MG63 (cell line): Measurements from ENCODE around the gene P2RY12. TPM values are rescaled to one million over a fixed set of nuclear protein-coding genes. Genes with fewer than 3 reads are reported as not detected.

Experiments
- DNase-seq: peaks from one replicate; pipeline ENCODE4 v3.0.0-alpha.2; 2020
- H3K27me3 ChIP-seq: fragments of 250-450 bp; sonication (Bioruptor Pico); 2 replicates; pipeline ENCODE4 v1.5.1; 2020; ENCODE audit warnings: mild to moderate bottlenecking, moderate library complexity
- H3K36me3 ChIP-seq: fragments of 250-450 bp; sonication (Bioruptor Pico); 2 replicates; pipeline ENCODE4 v1.5.1; 2020; ENCODE audit warnings: mild to moderate bottlenecking, moderate library complexity
- H3K4me3 ChIP-seq: fragments of 250-450 bp; sonication (Bioruptor Pico); 2 replicates; pipeline ENCODE4 v1.5.1; 2020; ENCODE audit warnings: mild to moderate bottlenecking, moderate library complexity
- H3K9me3 ChIP-seq: fragments of 250-450 bp; sonication (Bioruptor Pico); 2 replicates; pipeline ENCODE4 v1.5.1; 2020; ENCODE audit warnings: mild to moderate bottlenecking, moderate library complexity
- total RNA-seq: library from RNA; depleted of rRNA; stranded (reverse); fragments of >200 nt; shearing (Covaris generic); gene quantifications from 2 replicates; pipeline ENCODE4 v1.2.3, GENCODE V29; 2014; ENCODE audit warnings: low replicate concordance

The P2RY12 gene
- total RNA-seq, 1 experiment from 2014 or later: not detected

GRCh38 chr3:151372063-151372820, 12.3 kb downstream of the P2RY12 start:
- H3K36me3 ChIP-seq: no peaks in the 10 kb centered on the region
- no peaks in the 10 kb centered on the region for H3K9me3 ChIP-seq
- DNase-seq: no peak
- H3K4me3 ChIP-seq: no peak overlapping the region
- no peaks in the 10 kb centered on the region for H3K27me3 ChIP-seq

GRCh38 chr3:151371526-151371925, 13.0 kb downstream of the P2RY12 start:
- DNase-seq: no peak
- no peaks in the 10 kb centered on the region for H3K36me3 ChIP-seq
- H3K9me3 ChIP-seq: no peaks in the 10 kb centered on the region
- H3K27me3 ChIP-seq: no peaks in the 10 kb centered on the region
- no peak overlapping the region for H3K4me3 ChIP-seq

- no peak for DNase-seq
- H3K27me3 ChIP-seq: no peaks in the 10 kb centered on the region
- H3K36me3 ChIP-seq: no peaks in the 10 kb centered on the region
- H3K4me3 ChIP-seq: no peak overlapping the region
- no peaks in the 10 kb centered on the region for H3K9me3 ChIP-seq
Observed at GRCh38 chr3:151367448-151367847, 17.1 kb downstream of the P2RY12 start.

- Histone ChIP-seq H3K4me3 (no peak overlapping the region), H3K36me3 (no peaks in the 10 kb centered on the region), H3K27me3 (no peaks in the 10 kb centered on the region), H3K9me3 (no peaks in the 10 kb centered on the region)
- DNase-seq: no peak
Observed at GRCh38 chr3:151366993-151367392, 17.6 kb downstream of the P2RY12 start.

- Histone ChIP-seq H3K4me3 (no peak overlapping the region), H3K27me3 (no peaks in the 10 kb centered on the region), H3K36me3 (no peaks in the 10 kb centered on the region), H3K9me3 (no peaks in the 10 kb centered on the region)
- DNase-seq: no peak
Observed at GRCh38 chr3:151362751-151363174, 21.8 kb downstream of the P2RY12 start.

GRCh38 chr3:151357463-151357850, 27.1 kb downstream of the P2RY12 start:
- Histone ChIP-seq H3K27me3 (no peaks in the 10 kb centered on the region), H3K9me3 (no peaks in the 10 kb centered on the region), H3K4me3 (no peak overlapping the region), H3K36me3 (no peaks in the 10 kb centered on the region)
- no peak for DNase-seq

GRCh38 chr3:151356794-151357462, 27.6 kb downstream of the P2RY12 start:
- no peaks in the 10 kb centered on the region for H3K9me3 ChIP-seq
- H3K27me3 ChIP-seq: no peaks in the 10 kb centered on the region
- no peak overlapping the region for H3K4me3 ChIP-seq
- DNase-seq: peak; percentile 13
- no peaks in the 10 kb centered on the region for H3K36me3 ChIP-seq

- Histone ChIP-seq H3K4me3 (no peak overlapping the region), H3K9me3 (no peaks in the 10 kb centered on the region), H3K36me3 (no peaks in the 10 kb centered on the region), H3K27me3 (no peaks in the 10 kb centered on the region)
- DNase-seq: no peak
Observed at GRCh38 chr3:151351648-151352047, 32.9 kb downstream of the P2RY12 start.

GRCh38 chr3:151351219-151351618, 33.3 kb downstream of the P2RY12 start:
- Histone ChIP-seq H3K36me3 (no peaks in the 10 kb centered on the region), H3K27me3 (no peaks in the 10 kb centered on the region), H3K4me3 (no peak overlapping the region), H3K9me3 (no peaks in the 10 kb centered on the region)
- DNase-seq: no peak

- DNase-seq: no peak
- H3K27me3 ChIP-seq: no peaks in the 10 kb centered on the region
- no peaks in the 10 kb centered on the region for H3K36me3 ChIP-seq
- no peak overlapping the region for H3K4me3 ChIP-seq
- H3K9me3 ChIP-seq: no peaks in the 10 kb centered on the region
Observed at GRCh38 chr3:151350656-151351055, 33.9 kb downstream of the P2RY12 start.

GRCh38 chr3:151347432-151347831, 37.1 kb downstream of the P2RY12 start:
- Histone ChIP-seq H3K9me3 (no peaks in the 10 kb centered on the region), H3K27me3 (no peaks in the 10 kb centered on the region), H3K4me3 (no peak overlapping the region), H3K36me3 (no peaks in the 10 kb centered on the region)
- no peak for DNase-seq

- H3K9me3 ChIP-seq: no peaks in the 10 kb centered on the region
- H3K27me3 ChIP-seq: no peaks in the 10 kb centered on the region
- no peak for DNase-seq
- no peaks in the 10 kb centered on the region for H3K36me3 ChIP-seq
- H3K4me3 ChIP-seq: peak overlapping the region; percentile 27
Observed at GRCh38 chr3:151346292-151346691, 38.3 kb downstream of the P2RY12 start.

GRCh38 chr3:151345859-151346258, 38.7 kb downstream of the P2RY12 start:
- Histone ChIP-seq H3K9me3 (no peaks in the 10 kb centered on the region), H3K4me3 (peak overlapping the region; percentile 27), H3K27me3 (no peaks in the 10 kb centered on the region), H3K36me3 (no peaks in the 10 kb centered on the region)
- peak; percentile 55 for DNase-seq

GRCh38 chr3:151331696-151332095, 52.9 kb downstream of the P2RY12 start:
- Histone ChIP-seq H3K36me3 (no peaks in the 10 kb centered on the region), H3K27me3 (no peaks in the 10 kb centered on the region), H3K9me3 (no peaks in the 10 kb centered on the region), H3K4me3 (no peak overlapping the region)
- DNase-seq: no peak

- Histone ChIP-seq H3K9me3 (no peaks in the 10 kb centered on the region), H3K4me3 (no peak overlapping the region), H3K27me3 (no peaks in the 10 kb centered on the region), H3K36me3 (no peaks in the 10 kb centered on the region)
- DNase-seq: no peak
Observed at GRCh38 chr3:151330899-151331298, 53.7 kb downstream of the P2RY12 start.

GRCh38 chr3:151330379-151330778, 54.2 kb downstream of the P2RY12 start:
- H3K36me3 ChIP-seq: no peaks in the 10 kb centered on the region
- H3K27me3 ChIP-seq: no peaks in the 10 kb centered on the region
- no peak for DNase-seq
- no peaks in the 10 kb centered on the region for H3K9me3 ChIP-seq
- no peak overlapping the region for H3K4me3 ChIP-seq

GRCh38 chr3:151329363-151329762, 55.2 kb downstream of the P2RY12 start, which contains the start of gene P2RY13:
Gene P2RY13 (minus strand): TSS chr3:151329549. CDS start chr3:151329528, 21 bp downstream.
- Histone ChIP-seq H3K27me3 (no peaks in the 10 kb centered on the region), H3K36me3 (no peaks in the 10 kb centered on the region), H3K4me3 (no peak within 1 kb of the TSS), H3K9me3 (no peaks in the 10 kb centered on the region)
- DNase-seq: no peak
